Jurkat, Clone E6-1 (cell line): ENCODE data around the gene CCDC92B.
"Not testable (repeated sequence)": the region's sequence is repeated elsewhere in the genome, so short reads cannot be mapped to it uniquely, and the experiment has no call there.

ENCODE experiments used
- DNase-seq: peaks from one replicate; pipeline ENCODE4 v3.0.0-alpha.2; 2011; ENCODE audit warnings: low read depth, low spot score
- H3K4me3 ChIP-seq: 2 replicates; pipeline ENCODE4 v1.5.1; 2011; ENCODE audit warnings: mild to moderate bottlenecking, low read length, control low read depth, moderate library complexity

CCDC92B gene

DNA sequence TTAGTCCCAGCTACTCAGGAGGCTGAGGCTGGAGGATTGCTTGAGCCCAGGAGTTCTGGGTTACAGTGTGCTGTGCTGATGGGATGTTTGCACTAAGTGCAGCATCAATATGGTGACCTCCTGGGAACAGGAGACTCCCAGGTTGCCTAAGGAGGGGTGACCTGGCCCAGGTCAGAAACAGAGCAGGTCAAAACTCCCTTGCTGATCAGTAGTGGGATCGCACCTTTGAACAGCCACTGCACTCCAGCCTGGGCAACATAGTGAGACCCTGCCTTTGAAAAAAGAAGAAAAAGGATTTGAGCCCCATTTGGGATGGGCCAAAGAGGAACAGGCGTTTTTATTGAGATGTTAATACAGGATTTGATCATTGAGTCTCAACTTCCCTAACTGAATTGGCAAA, 68.5 kb downstream of the CCDC92B start:
- no peak overlapping the region for H3K4me3 ChIP-seq
- no peak for DNase-seq

DNA sequence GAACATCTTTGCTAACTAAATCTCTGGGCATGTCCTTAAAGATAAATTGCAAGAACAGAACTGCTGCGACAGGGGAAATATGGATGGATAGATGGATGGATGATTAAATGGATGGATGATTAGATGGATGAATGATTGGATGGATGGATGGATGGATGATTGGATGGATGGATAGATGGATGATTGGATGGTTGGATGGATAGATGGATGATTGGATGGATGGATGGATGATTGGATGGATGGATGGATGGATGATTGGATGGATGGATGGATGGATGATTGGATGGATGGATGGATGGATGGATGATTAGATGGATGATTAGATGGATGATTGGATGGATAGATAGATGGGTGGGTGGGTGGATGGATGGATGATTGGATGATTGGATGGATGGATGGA, 70.2 kb downstream of the CCDC92B start:
- not testable (repeated sequence) for H3K4me3 ChIP-seq

More for the DNA sequence above, 70.2 kb downstream of the CCDC92B start:
- DNase-seq: not testable (repeated sequence)
